NB4 (cell line): ENCODE measurements around the gene SLC25A52.

Experiments
- DNase-seq: peaks from one replicate; pipeline ENCODE4 v3.0.0; 2010; ENCODE audit warnings: low read depth
- H3K4me3 ChIP-seq: one replicate; pipeline ENCODE4 v1.5.1; 2011; ENCODE audit warnings: mild to moderate bottlenecking, low read depth, low read length, moderate library complexity
- CTCF ChIP-seq: IDR thresholded peaks from one replicate; pipeline ENCODE4 v1.5.1; 2012; ENCODE audit warnings: low read depth, low read length
- MYC ChIP-seq: IDR thresholded peaks from 2 replicates; pipeline ENCODE4 v1.6.1; 2011; ENCODE audit warnings: low read depth, low read length
- POLR2A ChIP-seq: IDR thresholded peaks from 2 replicates; pipeline ENCODE4 v1.6.1; 2011; ENCODE audit warnings: mild to moderate bottlenecking; ENCODE audit not compliant: insufficient read length; ENCODE audit errors: extremely low read depth
- TF ChIP-seq, protein P1 (sequence below): IDR thresholded peaks from 2 replicates; pipeline ENCODE4 v1.6.1; 2011; ENCODE audit warnings: low read depth, low read length

The SLC25A52 gene

DNA sequence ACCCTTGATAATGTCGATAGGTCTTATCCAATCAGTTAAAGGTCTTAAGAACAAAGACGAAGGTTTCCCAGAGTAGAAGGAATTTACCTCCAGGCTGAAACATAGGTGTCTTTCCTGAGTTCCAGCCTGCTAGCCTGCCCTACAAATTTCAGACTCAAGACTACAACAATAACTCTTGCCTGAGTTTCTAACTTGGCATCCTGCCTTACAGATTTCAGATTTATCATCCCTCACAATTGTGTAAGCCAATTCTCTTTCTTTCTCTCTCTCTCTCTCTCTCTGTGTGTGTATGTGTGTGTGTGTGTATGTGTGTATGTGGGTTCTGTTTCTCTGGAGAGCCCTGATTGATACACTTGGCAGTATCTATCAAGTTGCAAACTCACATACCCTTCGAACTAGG lies 39.1 kb downstream of the SLC25A52 start:
- TF ChIP-seq POLR2A, result no peak
- no peak for TF ChIP-seq CTCF
- TF ChIP-seq, protein P1, sequence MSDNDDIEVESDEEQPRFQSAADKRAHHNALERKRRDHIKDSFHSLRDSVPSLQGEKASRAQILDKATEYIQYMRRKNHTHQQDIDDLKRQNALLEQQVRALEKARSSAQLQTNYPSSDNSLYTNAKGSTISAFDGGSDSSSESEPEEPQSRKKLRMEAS, result no peak
- no peak for TF ChIP-seq MYC
- DNase-seq, result no peak
- H3K4me3 ChIP-seq, result no peak overlapping the region

GRCh38 chr18:31720867-31721266 lies 39.8 kb downstream of the SLC25A52 start:
- TF ChIP-seq MYC (no peak), POLR2A (no peak), CTCF (no peak)
- TF ChIP-seq, protein P1, result no peak
- no peak for DNase-seq

GRCh38 chr18:31719363-31720006 lies 41.2 kb downstream of the SLC25A52 start:
- no peak for DNase-seq

More at GRCh38 chr18:31720867-31721266, 39.8 kb downstream of the SLC25A52 start:
- no peak overlapping the region for H3K4me3 ChIP-seq

DNA sequence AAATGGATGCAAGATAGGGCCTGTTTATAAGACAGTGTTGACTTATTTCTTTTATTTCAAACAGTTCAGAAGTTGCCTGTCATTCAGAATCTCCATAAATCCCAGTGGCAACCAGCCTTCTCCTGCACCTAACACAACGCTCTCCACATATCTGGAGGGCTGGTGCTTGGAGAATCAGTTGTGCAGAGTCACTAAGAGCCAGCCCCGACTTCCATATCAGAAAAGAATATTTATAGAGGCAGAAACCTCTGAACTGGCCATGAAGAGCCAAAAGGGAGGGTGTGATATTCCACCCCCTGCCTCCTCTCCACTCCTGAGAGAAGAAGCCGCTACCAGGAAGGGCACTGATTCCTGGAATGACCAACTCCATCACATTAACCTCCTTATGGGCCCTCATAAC lies 42.3 kb downstream of the SLC25A52 start:
- no peak overlapping the region for H3K4me3 ChIP-seq
- DNase-seq, result no peak
- no peak for TF ChIP-seq MYC

More at GRCh38 chr18:31719363-31720006, 41.2 kb downstream of the SLC25A52 start:
- TF ChIP-seq POLR2A, result no peak
- TF ChIP-seq CTCF, result no peak
- TF ChIP-seq MYC, result no peak
- TF ChIP-seq, protein P1, result no peak
- no peak overlapping the region for H3K4me3 ChIP-seq

DNA sequence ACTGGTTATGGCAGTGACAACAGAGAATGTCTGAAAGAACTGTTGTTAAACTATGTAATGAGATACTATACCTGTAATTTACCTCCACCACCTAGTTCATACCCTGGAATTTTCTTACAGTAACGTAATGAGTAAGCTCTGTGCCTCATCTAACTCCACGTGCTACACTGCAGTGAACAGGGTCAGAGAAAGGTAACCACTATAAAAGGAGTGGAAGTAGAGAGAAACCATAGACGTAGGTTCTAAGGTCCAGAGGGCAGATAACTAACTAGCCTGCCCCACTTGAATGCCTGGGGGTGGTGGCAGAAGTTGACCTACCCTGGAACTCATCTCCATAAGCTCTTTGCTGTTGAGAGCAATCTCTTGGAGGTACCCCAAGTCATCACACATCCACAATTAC lies 44.3 kb downstream of the SLC25A52 start:
- no peak overlapping the region for H3K4me3 ChIP-seq
- TF ChIP-seq POLR2A (no peak), MYC (no peak), CTCF (no peak)
- TF ChIP-seq, protein P1, result no peak
- no peak for DNase-seq

- TF ChIP-seq POLR2A (no peak), CTCF (no peak), MYC (no peak)
- TF ChIP-seq, protein P1, result no peak
- H3K4me3 ChIP-seq, result no peak overlapping the region
- peak; percentile 14 for DNase-seq
Measured at GRCh38 chr18:31711365-31712172, 49.1 kb downstream of the SLC25A52 start.
